22Rv1 (cell line): ENCODE data around the gene PRSS23.

Source experiments
- CTCF ChIP-seq: fragments of 450-650 bp; IDR thresholded peaks from 2 replicates; pipeline ENCODE4 v1.5.1; 2017; ENCODE audit warnings: mild to moderate bottlenecking
- ZFX ChIP-seq: fragments of 450-650 bp; IDR thresholded peaks from 2 replicates; pipeline ENCODE4 v1.6.1; 2017; ENCODE audit warnings: antibody characterized with exemption, borderline replicate concordance

- no peak for TF ChIP-seq CTCF
- TF ChIP-seq ZFX, result no peak
Measured at GRCh38 chr11:86782742-86783141, 17.6 kb upstream of the PRSS23 start.
